Activated CD8-positive, alpha-beta memory T cell treated with anti-CD3 and anti-CD28 coated beads, Interleukin-2, amount 50 U/mL, for 48 hours (primary cell): Measurements from ENCODE around the gene SLC16A2.

ENCODE experiments used
- DNase-seq: peaks from one replicate; pipeline ENCODE4 v3.0.0-alpha.2; 2020

Gene SLC16A2

GRCh38 chrX:74545880-74546523 lies 124.7 kb downstream of the SLC16A2 start:
- DNase-seq: no peak

GRCh38 chrX:74546984-74547383 lies 125.7 kb downstream of the SLC16A2 start:
- no peak for DNase-seq

GRCh38 chrX:74550295-74550802 lies 129.1 kb downstream of the SLC16A2 start:
- peak; percentile 94 for DNase-seq

- DNase-seq: no peak
Observed at GRCh38 chrX:74551934-74552333, 130.6 kb downstream of the SLC16A2 start.

GRCh38 chrX:74557378-74557777 lies 136.1 kb downstream of the SLC16A2 start:
- DNase-seq: no peak

GRCh38 chrX:74578137-74578536 lies 156.8 kb downstream of the SLC16A2 start:
- DNase-seq: no peak

GRCh38 chrX:74579597-74580198 lies 158.4 kb downstream of the SLC16A2 start:
- no peak for DNase-seq
